ENCODE results near the gene MICAL2.

Gene MICAL2

DNA sequence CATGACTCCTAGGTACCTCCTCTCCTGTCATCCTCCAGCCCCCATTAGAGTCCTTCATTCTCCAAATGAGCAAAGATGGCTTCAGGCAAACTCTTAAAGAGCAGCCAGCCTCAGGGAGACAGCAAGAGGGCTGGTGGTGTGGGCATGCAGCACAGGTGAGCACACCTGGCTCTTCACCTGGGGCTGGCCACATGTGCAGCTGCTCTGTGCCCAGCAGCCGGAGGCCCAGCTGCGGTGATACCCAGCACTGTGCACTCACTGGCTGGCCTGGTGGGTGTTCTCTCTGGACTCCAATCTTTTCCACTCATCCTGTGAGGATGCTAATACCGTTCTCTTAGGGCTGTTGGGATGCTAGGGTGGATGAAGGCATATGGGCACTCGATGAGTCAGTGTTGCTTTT, 160.9 kb downstream of the MICAL2 start:
- Histone ChIP-seq H3K36me3 (ENCODE audit: insufficient read depth, low read length) (no peaks in the 10 kb centered on the region), H3K4me1 (ENCODE audit: control insufficient read depth, insufficient read depth, low read length) (peaks cover 33% of the 10 kb centered on the region)

DNA sequence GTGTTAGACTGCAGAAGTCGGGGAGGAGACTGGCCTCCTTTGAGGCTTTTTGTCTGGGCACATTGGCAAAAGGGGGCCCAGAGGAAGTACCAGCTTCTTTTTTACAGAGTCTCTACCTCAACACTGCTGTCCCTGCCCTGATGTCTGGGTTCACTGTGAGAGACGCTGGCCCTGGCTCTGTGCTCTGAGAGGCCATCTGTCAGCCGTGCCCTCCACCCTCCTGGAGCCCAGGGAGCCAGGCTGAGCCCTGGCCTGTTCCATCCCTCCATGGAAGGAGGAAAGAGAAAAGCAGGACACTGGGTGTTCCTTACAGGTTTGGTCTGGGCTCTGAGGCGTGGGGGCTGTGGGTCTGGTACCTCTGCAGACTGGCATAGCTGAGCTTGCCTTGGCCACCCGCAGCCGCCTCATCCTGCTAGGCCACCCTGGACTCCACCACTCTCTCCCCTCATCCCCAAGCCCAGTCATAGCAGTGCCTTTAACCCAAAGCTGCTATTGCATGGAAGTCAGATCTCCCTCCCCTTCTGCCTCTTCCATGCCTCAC, 161.5 kb downstream of the MICAL2 start:
- Histone ChIP-seq H3K4me1 (ENCODE audit: control insufficient read depth, insufficient read depth, low read length) (peaks cover 33% of the 10 kb centered on the region), H3K9me3 (replicated peaks; ENCODE audit: low read length) (no peaks in the 10 kb centered on the region), H3K4me3 (ENCODE audit: low read length) (no peak overlapping the region), H3K9ac (ENCODE audit: low read depth, low read length) (no peak overlapping the region), H3K36me3 (ENCODE audit: insufficient read depth, low read length) (no peaks in the 10 kb centered on the region), H3K4me2 (ENCODE audit: low read length) (no peak overlapping the region), H3K27me3 (ENCODE audit: control insufficient read depth, insufficient read depth, low read length) (no peaks in the 10 kb centered on the region)

More for the DNA sequence above, 160.9 kb downstream of the MICAL2 start:
- H3K4me2 ChIP-seq (ENCODE audit: low read length), result no peak overlapping the region
- H3K27me3 ChIP-seq (ENCODE audit: control insufficient read depth, insufficient read depth, low read length), result no peaks in the 10 kb centered on the region
- H3K9me3 ChIP-seq (replicated peaks; ENCODE audit: low read length), result no peaks in the 10 kb centered on the region
- H3K4me3 ChIP-seq (ENCODE audit: low read length), result no peak overlapping the region
- H3K9ac ChIP-seq (ENCODE audit: low read depth, low read length), result no peak overlapping the region

DNA sequence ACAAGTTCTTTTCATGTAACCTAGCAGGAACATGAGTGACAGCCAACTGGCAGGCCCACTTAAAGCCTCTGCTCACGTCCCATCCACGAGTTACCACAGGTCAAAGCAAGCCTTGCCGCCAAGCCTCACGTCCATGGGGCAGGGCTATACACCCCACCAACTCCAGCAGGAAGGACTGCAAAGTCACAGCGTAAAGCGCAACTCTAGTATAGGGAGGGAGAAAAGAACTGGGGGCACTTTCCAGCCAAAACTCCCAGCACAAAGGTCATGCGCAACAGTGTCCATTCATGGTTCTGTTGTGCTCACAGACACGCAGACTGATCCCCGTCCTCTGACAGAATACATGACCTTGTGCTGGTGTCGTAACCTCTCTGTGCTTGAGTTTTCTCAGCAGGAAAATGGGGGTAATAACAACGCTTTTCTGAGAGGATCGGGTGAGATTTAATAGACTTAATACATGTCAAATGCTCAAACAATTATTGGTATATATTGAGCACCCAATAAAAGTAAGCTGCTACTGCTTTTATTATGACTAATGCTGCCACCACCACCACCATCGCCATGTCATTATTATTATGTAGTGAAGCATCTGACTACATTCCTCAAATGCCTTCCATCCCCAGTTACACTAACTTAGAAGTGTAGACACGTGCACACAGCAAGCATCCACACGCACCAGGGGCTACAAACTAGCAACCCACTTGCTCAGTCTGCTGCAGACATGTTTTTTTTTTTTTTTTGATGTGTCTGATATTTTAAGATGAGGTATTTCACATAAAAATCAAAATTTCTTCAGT, 162.6 kb downstream of the MICAL2 start:
- Histone ChIP-seq H3K4me2 (ENCODE audit: low read length) (no peak overlapping the region), H3K9ac (ENCODE audit: low read depth, low read length) (no peak overlapping the region), H3K4me3 (ENCODE audit: low read length) (no peak overlapping the region), H3K27me3 (ENCODE audit: control insufficient read depth, insufficient read depth, low read length) (no peaks in the 10 kb centered on the region), H3K9me3 (replicated peaks; ENCODE audit: low read length) (no peaks in the 10 kb centered on the region), H3K4me1 (ENCODE audit: control insufficient read depth, insufficient read depth, low read length) (peaks cover 33% of the 10 kb centered on the region), H3K36me3 (ENCODE audit: insufficient read depth, low read length) (no peaks in the 10 kb centered on the region)

DNA sequence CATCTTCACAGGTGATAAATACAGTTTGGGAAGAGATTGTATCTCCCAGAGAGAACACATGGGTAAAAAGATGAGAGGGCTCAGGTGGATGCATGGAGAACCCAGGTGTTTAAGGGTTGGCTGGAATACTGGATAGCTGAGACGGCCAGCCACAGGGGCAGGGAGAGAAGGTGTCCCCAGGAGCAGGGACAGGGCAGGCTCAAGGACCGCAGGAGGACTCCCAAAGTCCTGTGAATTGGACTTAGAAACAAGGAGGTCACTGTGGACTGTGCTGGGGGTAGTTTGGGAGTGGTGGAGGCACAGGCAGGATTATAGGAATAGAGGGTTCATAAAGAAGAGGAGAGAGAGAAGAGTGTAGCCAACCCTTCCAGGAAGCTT, 163.2 kb downstream of the MICAL2 start:
- peaks cover 33% of the 10 kb centered on the region for H3K4me1 ChIP-seq (ENCODE audit: control insufficient read depth, insufficient read depth, low read length)
- H3K4me3 ChIP-seq (ENCODE audit: low read length), result no peak overlapping the region
- H3K9ac ChIP-seq (ENCODE audit: low read depth, low read length), result no peak overlapping the region
- no peaks in the 10 kb centered on the region for H3K9me3 ChIP-seq (replicated peaks; ENCODE audit: low read length)
- H3K4me2 ChIP-seq (ENCODE audit: low read length), result no peak overlapping the region
- no peaks in the 10 kb centered on the region for H3K36me3 ChIP-seq (ENCODE audit: insufficient read depth, low read length)
- no peaks in the 10 kb centered on the region for H3K27me3 ChIP-seq (ENCODE audit: control insufficient read depth, insufficient read depth, low read length)

DNA sequence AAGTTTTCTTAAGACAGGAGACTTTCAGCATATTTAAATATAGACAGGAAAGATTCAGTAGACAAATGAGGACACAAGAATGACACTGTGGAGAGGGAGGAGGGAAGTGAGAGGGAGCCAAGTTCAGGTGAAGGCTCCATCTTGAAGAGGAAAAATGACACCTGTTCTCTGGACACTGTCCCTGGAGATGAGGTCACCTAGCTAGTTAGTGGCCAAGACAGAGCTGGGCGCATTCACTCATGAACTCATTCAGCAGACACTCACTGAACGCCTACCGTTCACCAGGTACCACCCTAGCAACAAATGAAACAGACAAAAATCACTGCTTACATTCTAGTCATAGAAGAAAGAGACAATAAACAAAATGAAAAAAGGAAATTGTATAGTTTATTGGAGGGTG, 163.7 kb downstream of the MICAL2 start:
- Histone ChIP-seq H3K4me1 (ENCODE audit: control insufficient read depth, insufficient read depth, low read length) (peaks cover 31% of the 10 kb centered on the region), H3K36me3 (ENCODE audit: insufficient read depth, low read length) (no peaks in the 10 kb centered on the region), H3K9me3 (replicated peaks; ENCODE audit: low read length) (no peaks in the 10 kb centered on the region), H3K9ac (ENCODE audit: low read depth, low read length) (no peak overlapping the region), H3K4me2 (ENCODE audit: low read length) (no peak overlapping the region), H3K27me3 (ENCODE audit: control insufficient read depth, insufficient read depth, low read length) (no peaks in the 10 kb centered on the region), H3K4me3 (ENCODE audit: low read length) (no peak overlapping the region)

DNA sequence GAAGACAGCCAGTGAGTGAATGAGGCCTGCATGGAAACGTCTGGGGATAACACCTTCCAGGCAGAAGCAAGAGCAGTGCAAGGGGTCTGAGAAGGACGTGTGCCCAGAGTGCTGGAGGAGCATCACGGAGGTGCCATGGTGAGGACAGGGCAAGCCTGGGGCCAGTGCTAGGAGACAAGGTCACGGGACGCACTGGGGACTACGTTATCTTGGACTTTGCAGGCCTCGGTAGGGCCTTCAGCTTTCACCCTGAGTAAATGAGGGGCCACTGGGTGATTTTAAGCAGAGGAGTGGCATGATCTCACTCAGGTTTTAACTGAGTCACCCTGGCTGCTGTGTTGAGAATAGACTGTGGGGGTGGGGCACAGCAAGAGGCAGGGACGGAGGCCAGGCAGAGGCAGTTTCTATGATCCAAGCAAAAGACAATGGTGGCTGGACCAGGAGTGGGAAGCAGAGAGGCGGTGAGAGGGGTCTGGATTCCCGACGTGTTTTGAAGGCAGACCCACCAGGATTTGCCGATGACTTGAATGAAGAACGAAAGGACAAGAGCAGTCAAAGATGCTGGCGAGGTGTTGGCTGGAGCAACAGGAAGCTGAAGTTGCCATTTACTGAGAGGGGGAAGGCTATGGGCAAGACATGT, 164.3 kb downstream of the MICAL2 start:
- Histone ChIP-seq H3K4me1 (ENCODE audit: control insufficient read depth, insufficient read depth, low read length) (peaks cover 24% of the 10 kb centered on the region), H3K9me3 (replicated peaks; ENCODE audit: low read length) (no peaks in the 10 kb centered on the region), H3K9ac (ENCODE audit: low read depth, low read length) (no peak overlapping the region), H3K27me3 (ENCODE audit: control insufficient read depth, insufficient read depth, low read length) (no peaks in the 10 kb centered on the region), H3K36me3 (ENCODE audit: insufficient read depth, low read length) (no peaks in the 10 kb centered on the region), H3K4me2 (ENCODE audit: low read length) (no peak overlapping the region), H3K4me3 (ENCODE audit: low read length) (no peak overlapping the region)

DNA sequence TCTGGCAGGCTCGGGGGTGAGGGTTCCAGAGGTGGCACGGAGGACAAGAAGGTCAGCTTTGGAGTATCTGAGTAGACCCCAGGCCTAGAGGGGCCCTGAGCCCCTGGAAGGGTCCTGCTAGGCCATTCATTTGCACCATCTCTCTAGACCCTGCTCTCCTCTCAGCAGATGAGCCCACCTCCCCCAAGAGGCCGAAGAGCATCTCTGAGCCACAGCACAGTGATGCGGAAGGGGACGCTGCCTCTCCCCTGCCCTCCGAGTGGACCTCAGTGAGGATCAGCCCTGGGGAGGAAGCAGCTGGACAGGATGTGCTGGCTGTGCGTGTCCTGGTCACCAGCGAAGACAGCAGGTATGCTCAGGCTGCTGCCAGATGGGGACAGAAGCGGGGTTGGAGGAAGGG, 165.4 kb downstream of the MICAL2 start:
- H3K4me2 ChIP-seq (ENCODE audit: low read length), result no peak overlapping the region
- H3K27me3 ChIP-seq (ENCODE audit: control insufficient read depth, insufficient read depth, low read length), result no peaks in the 10 kb centered on the region
- no peak overlapping the region for H3K9ac ChIP-seq (ENCODE audit: low read depth, low read length)
- no peak overlapping the region for H3K4me3 ChIP-seq (ENCODE audit: low read length)
- H3K36me3 ChIP-seq (ENCODE audit: insufficient read depth, low read length), result no peaks in the 10 kb centered on the region
- peaks cover 22% of the 10 kb centered on the region for H3K4me1 ChIP-seq (ENCODE audit: control insufficient read depth, insufficient read depth, low read length)
- H3K9me3 ChIP-seq (replicated peaks; ENCODE audit: low read length), result no peaks in the 10 kb centered on the region

DNA sequence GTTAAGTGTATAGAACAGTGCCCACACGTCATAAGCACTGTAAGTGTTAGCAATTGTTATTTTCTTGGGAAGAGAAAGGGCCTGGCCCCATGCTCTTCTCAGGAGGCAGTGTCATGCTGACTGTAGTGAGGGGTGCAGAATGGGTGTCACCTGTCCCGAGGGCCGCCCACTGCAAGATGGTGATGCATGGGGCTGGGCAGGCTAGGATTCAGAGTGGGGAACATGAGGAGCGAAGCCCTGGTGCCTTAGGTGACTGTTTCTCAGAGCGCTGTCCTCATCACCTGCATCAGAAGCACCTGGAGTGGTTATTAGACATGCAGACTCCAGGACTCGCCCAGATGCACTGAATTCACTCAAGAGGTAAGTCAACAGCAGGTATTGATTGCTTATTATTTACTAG, 166.0 kb downstream of the MICAL2 start:
- Histone ChIP-seq H3K36me3 (ENCODE audit: insufficient read depth, low read length) (no peaks in the 10 kb centered on the region), H3K27me3 (ENCODE audit: control insufficient read depth, insufficient read depth, low read length) (no peaks in the 10 kb centered on the region), H3K4me1 (ENCODE audit: control insufficient read depth, insufficient read depth, low read length) (peaks cover 28% of the 10 kb centered on the region), H3K4me2 (ENCODE audit: low read length) (no peak overlapping the region), H3K9ac (ENCODE audit: low read depth, low read length) (no peak overlapping the region), H3K4me3 (ENCODE audit: low read length) (no peak overlapping the region), H3K9me3 (replicated peaks; ENCODE audit: low read length) (no peaks in the 10 kb centered on the region)

DNA sequence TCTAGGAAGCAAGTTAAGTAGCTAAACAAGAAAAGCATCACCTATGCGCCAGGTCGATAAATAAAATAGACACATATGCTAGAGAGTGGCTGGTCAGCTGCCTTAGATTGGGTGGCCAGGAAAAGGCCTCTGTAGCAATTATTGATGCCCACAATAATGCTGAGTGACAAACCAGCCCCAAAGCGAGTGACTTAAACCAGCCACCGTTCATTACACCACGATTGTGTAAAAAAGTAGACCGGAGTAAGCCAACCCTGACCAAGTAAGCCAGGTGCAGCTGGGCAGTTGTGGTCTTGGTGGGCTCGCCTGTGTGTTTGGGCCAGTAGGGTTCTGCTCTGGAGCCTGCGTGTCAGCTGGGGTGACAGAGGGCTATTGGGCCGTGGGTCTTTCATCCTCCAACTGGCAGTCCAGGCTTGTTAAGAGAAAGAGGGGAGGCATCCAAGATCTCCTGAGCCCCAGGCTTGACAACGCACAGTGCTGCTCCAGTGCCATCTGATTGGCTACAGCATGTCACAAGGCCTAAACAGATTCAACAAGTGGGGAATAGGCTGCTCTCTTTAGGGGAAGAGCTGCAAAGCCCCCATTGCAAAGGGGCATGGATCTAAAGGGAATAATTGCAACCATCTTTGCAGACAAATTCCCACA, 166.6 kb downstream of the MICAL2 start:
- H3K9ac ChIP-seq (ENCODE audit: low read depth, low read length), result no peak overlapping the region
- H3K4me3 ChIP-seq (ENCODE audit: low read length), result no peak overlapping the region
- no peaks in the 10 kb centered on the region for H3K36me3 ChIP-seq (ENCODE audit: insufficient read depth, low read length)
- peaks cover 32% of the 10 kb centered on the region for H3K4me1 ChIP-seq (ENCODE audit: control insufficient read depth, insufficient read depth, low read length)
- no peaks in the 10 kb centered on the region for H3K27me3 ChIP-seq (ENCODE audit: control insufficient read depth, insufficient read depth, low read length)
- no peaks in the 10 kb centered on the region for H3K9me3 ChIP-seq (replicated peaks; ENCODE audit: low read length)
- no peak overlapping the region for H3K4me2 ChIP-seq (ENCODE audit: low read length)

DNA sequence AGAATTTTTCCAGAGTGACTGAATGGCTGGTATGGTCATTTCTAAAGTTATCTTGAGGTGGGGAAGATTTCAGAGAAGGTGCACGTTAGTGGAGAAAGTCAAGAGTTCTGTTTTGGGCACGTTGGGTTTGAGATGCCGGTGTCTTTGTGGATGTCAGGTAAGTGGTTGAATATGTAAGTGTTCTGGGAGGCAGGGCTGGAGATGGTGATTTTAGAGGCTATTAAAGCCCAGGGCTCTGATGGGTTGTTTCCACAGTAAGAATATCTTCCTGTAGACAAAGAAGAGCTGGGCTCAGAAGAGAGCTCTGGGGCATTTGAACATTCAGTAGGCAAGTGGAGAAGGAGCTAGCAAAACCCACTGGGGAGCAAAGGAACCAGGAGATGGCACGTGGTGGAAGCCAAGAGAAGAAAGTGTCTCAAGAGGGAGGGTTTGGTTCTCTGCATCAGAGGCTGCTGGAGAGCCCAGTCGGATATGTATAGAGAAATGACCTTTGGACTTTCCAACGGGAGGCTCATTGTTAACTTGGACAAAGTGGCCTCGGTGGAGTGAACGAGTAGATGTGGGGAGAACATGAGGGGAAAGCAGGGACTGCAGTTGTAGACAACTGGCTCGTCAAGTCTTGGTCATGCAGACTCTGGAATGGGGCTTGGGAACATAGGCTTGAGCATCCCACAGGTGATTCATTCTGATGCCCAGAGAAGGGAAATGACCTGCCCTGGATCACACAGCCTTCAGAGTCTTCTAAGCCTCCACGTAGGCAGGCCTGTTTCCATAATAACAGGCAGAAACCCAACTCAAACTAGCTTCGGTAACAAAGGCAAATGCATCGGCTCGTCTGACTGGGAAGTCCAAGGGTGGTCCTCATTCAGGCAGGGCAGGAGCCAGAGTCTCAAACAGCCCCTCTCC, 168.6 kb downstream of the MICAL2 start:
- H3K9ac ChIP-seq (ENCODE audit: low read depth, low read length), result no peak overlapping the region
- H3K4me3 ChIP-seq (ENCODE audit: low read length), result no peak overlapping the region
- H3K36me3 ChIP-seq (ENCODE audit: insufficient read depth, low read length), result no peaks in the 10 kb centered on the region
- H3K4me2 ChIP-seq (ENCODE audit: low read length), result no peak overlapping the region
- peaks cover 29% of the 10 kb centered on the region for H3K4me1 ChIP-seq (ENCODE audit: control insufficient read depth, insufficient read depth, low read length)
- no peaks in the 10 kb centered on the region for H3K27me3 ChIP-seq (ENCODE audit: control insufficient read depth, insufficient read depth, low read length)
- no peaks in the 10 kb centered on the region for H3K9me3 ChIP-seq (replicated peaks; ENCODE audit: low read length)

DNA sequence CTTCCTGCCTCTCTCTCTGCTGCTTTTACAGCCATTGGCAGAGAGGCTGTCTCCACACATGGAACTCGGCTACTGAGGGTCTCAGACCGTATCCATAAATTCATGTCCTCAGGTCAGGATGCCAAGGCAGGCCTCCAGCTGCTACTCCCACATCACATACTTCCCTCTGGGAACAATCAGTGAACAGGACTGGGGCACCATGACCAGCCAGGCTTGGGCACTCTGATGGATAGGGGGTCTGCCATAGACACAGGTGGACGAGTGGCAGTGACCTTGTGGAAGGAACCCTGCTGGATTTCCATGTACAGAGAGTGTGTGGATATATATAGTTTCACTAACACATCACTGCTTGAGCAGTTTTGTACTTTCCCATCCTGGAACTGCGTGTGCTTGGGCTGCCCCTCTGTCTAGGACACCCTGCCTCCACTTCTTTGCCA, 169.3 kb downstream of the MICAL2 start:
- no peaks in the 10 kb centered on the region for H3K9me3 ChIP-seq (replicated peaks; ENCODE audit: low read length)
- H3K4me1 ChIP-seq (ENCODE audit: control insufficient read depth, insufficient read depth, low read length), result peaks cover 36% of the 10 kb centered on the region
- H3K4me3 ChIP-seq (ENCODE audit: low read length), result no peak overlapping the region
- H3K36me3 ChIP-seq (ENCODE audit: insufficient read depth, low read length), result no peaks in the 10 kb centered on the region
- H3K27me3 ChIP-seq (ENCODE audit: control insufficient read depth, insufficient read depth, low read length), result no peaks in the 10 kb centered on the region
- no peak overlapping the region for H3K9ac ChIP-seq (ENCODE audit: low read depth, low read length)
- no peak overlapping the region for H3K4me2 ChIP-seq (ENCODE audit: low read length)

Data from skeletal muscle satellite cell (primary cell).